Measurements from ENCODE around the gene CDK5RAP2.

Gene CDK5RAP2

DNA sequence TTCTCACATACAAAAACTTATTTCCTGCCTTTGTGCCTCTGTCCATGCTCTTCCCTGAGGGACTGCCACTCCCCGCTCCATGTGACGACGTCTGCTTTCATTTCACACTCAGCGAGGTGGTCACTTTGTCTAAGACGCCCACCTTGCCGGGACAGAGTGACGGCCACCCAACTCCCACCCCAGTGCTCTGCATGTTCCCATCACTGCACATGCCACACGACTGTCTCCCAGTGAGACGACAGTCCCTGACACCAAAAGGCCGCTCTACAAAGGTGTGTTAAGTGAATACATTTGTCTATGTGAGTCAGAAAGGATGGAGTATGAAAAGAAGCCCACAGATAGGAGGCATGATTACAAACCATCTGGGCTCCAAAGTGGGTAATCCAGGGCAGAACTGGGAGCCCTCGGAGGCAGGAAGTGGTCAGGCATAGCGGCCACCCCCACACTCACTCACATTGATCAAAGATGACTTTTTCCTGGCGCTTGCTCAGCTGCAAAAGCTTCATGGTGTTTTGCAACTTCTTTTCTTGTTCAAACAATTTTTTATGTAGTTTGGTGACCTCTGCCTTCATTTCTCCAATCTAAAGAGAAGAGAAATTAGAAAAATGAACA is 185.8 kb downstream of the CDK5RAP2 start:
- DNase-seq = peak; percentile 59

GRCh38 chr9:120393386-120394057 is 186.4 kb downstream of the CDK5RAP2 start:
- DNase-seq = peak; percentile 28

DNA sequence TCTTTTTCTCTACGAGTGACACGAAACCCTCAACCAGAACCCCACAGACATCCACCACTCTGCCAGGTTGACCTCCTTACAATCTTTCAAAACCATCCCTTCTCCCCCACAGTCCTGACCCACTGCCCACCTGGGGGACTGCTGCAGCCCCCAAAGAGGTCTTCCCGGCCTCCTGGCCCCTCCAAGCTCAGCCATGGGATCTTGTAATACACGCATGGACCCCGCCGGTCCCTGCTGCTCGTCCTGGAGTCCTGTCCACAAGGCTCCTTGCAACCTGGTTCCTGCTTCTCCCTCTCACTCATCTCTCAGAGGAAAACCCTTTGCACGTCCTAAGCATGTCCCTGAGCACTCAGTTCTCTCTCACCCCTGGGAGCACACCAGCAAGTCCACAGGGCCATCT is 187.3 kb downstream of the CDK5RAP2 start:
- DNase-seq = no peak

GRCh38 chr9:120392245-120392644 is 187.7 kb downstream of the CDK5RAP2 start:
- no peak for DNase-seq

DNA sequence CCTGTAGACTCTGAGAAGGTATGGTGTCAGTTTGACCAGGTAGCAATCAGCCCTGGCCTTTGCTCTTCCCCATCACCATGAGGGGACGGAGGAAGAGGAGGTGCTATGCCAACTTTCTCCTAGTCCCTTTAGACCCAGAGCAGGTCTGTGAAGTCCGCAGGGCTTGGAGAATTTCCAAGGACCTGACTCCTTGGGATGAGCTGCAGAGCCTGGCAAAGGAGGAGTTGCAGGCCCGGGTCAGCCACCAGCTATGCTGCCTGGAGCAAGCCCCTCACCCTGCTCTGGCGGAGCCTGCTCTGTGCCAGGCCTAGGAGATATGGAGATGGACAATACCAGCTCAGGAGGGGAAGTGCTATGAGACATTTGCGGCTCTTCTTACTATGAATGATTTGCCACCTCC is 188.3 kb downstream of the CDK5RAP2 start:
- DNase-seq = no peak

GRCh38 chr9:120390637-120391190 is 189.3 kb downstream of the CDK5RAP2 start:
- DNase-seq = no peak

- no peak for DNase-seq
Measured at GRCh38 chr9:120389867-120390266, 190.1 kb downstream of the CDK5RAP2 start.

GRCh38 chr9:120389300-120389699 is 190.7 kb downstream of the CDK5RAP2 start:
- no peak for DNase-seq

DNA sequence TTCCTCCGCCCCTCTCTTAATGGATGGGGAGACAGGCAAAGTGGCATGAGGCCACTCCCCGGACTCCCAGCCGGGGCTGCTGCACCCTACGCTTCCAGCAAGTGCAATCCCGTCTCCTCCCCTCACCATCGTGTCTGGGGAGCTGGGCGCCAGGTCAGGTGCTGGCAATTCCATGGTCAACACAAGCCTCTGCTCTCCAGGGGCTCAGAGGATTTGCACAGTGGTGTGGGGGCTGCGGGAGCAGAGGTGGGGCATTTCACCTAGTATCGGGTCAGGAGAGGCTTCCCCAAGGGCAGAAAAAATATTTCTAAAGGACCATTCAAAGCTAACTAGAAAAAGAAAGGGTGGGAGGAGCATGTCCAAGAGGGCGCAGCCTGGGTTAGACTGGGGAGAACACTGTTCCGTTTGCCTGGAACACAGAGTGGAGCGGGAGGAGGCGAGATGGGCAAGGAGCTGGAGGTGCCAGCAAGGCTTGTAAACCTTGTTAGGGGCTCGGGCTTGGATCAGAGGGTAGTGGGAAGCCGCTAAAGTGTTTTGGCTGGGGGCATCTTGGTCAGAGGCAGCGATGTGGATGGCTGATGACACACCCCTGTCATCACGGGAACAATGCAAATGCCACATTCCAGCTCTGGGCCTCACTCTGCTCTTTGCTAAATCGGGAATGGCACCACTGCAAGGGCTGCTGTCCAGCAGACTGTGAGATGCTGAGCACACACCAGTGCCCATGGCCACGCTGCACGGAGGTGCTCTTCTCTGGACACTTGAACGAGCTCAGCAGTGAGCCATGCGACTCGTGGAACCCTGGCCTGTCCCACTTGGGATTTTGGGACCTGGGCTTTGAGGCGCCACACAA is 191.7 kb downstream of the CDK5RAP2 start:
- no peak for DNase-seq

DNA sequence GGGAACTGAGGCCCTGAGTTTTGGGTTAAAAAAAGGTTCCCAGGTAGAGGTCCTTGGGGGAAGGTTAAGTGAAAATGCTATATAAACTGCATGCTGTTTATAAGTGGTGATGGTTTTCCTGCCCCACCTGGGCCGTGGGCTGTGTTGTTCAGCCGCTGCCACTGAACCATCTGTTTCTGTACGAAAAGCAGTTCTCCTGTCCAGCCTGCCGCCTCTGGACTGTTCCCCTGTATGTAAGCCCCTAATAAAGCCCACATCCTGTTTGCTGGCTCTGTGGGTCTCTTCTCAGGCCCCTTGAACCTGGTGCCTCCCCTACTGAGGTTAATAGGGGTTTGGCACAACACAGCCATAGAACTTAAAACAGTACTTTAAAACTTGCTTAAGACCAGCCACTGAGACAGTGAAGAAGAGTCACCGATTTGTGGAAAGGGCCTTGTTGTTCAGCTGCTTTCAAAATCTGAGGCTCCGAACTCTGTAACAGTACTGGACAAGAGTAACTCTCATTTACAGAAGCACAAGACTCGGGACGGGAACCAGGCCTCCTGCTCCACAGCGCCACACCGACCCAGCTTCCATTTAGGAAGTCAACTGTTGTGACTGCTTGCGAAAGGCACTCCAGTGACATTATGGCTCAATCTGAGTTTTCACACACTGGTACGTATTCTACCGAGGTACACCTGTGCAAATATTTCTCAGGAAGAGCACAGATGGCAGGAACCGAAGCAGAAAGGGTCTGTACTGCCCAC is 192.5 kb downstream of the CDK5RAP2 start:
- no peak for DNase-seq

- DNase-seq = no peak
Measured at GRCh38 chr9:120386390-120387131, 193.4 kb downstream of the CDK5RAP2 start.

- no peak for DNase-seq
Measured at GRCh38 chr9:120385606-120386389, 194.2 kb downstream of the CDK5RAP2 start.

DNA sequence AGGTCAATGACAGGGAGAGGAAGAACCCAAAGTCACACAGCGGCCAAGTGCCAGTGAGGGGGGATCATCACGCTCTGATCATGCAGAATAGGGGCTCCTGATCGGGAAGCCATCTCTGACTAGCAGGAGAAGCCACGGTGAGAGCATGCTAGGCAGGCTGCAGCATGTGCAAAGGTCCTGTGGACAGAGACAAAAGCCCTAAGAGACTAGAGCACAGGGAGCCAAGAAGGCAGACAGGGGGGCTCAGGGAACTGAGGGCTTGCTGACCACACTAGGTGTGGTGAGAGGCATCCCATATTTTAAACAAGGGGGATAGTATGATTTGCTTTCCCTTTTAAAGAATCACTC is 195.1 kb downstream of the CDK5RAP2 start:
- no peak for DNase-seq

GRCh38 chr9:120383999-120384924 is 195.7 kb downstream of the CDK5RAP2 start:
- no peak for DNase-seq

DNA sequence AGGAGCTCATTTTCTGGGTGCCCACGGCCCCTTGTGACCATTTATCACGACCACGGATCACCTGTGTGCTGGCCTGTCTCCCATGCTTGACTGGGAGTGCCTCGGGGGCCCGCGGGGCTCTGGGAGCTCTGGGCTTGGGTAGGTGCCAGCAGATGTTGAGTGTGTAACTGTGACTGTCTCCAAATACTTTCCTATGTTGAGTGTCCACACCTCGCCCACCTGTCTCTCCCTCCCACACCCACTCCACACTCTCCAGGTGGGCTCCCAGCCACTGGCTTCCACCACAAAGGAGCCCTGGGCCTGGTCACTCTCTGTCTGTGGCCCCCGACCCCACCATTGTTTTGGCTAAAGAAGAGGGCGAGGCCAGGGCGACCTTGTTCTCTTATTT is 196.4 kb downstream of the CDK5RAP2 start:
- DNase-seq = no peak

DNA sequence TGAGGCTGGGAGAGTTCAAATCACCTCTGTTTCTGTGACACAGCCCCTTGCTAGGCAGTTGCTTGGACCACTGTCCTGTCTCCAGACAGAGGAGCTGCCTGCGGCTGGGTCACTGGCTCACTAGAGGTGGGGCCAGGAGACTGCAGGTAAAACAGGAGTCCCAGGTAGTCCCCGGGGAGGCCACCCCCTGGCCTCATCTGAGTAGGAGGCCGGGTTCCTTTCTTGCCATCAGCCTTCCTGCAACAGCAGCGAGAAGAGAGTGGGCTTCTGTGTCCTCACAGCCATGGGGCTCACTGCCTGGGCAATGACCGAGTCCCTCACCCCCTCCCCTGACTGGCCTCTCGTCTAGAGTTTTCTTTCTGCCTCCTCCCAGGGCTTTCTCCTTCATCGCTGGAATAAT is 197.5 kb downstream of the CDK5RAP2 start:
- no peak for DNase-seq

DNA sequence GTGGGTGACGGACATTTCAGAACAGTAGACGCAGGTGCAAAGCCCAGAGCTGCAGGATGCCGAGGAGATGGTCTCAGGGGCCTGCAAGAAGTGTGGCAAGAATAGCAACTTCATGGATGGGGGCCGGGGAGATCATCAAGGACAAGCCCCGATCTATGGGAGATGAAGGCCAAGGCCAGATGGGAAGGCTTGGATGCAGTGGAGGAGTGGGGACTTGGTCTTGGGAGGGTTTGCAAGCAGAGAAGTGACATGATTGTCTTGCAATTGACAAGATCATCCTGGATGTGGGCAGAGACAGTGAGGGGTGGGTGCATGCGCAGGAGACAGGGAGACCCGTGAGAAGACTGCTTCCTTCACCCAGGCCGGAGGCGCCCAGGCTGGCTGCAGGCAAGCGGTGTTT is 198.1 kb downstream of the CDK5RAP2 start:
- no peak for DNase-seq

DNA sequence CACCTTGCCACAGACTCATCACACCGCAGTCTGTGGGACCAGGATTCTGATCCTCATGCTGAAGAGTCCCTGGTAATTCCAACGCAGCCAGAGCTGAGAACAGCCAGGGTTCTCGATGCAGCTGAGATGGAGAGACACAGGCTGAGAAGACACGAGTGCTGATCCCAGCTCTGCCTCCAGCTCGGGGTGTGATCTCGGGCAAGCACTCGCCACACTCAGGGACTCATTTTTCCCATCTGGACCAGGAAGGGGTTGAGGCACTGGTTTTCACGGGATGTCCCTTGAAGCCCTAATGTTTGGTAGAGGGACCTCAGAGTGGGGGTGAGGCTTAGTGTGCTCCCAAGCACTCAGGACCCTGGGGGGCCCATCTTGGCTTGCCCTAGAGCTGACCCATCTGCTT is 200.4 kb downstream of the CDK5RAP2 start:
- no peak for DNase-seq

- DNase-seq = no peak
Measured at GRCh38 chr9:120378680-120379079, 201.3 kb downstream of the CDK5RAP2 start.

Measured in activated CD4-positive, alpha-beta T cell treated with anti-CD3 and anti-CD28 coated beads, Interleukin-10, Interleukin-2, amounts not matched to agents 100 ng/mL and 50 ng/mL, durations not matched to agents 16 hours and 8 hours (primary cell).